Transverse colon (tissue), 3 donors: Measurements from ENCODE around the gene EIF6.

Experiments used
- CTCF ChIP-seq, 5 experiments: fragments of 200-600 bp in 3 of 5; fragments of 450-650 bp in 2 of 5; sonication (generic) in 3 of 5; IDR thresholded peaks; 1 replicate in 2 of 5; 2 replicates in 3 of 5; pipeline ENCODE4 v1.5.1; 2016 to 2017; ENCODE audit warnings: antibody characterized with exemption in 5 of 5, inconsistent platforms in 3 of 5, mild to moderate bottlenecking in 2 of 5, moderate library complexity in 1 of 5
- EP300 ChIP-seq: sonication (generic); formaldehyde crosslinking; IDR thresholded peaks from one replicate; pipeline ENCODE4 v1.6.1; 2017; ENCODE audit warnings: antibody characterized with exemption, low read depth

- TF ChIP-seq EP300 (no peak), CTCF (IDR thresholded peaks at IDR 0.05) (no peak)
Observed at GRCh38 chr20:35237486-35237885, 47.1 kb downstream of the EIF6 start.
